Ecto neural progenitor cell (in vitro differentiated cells): ENCODE data around the gene MAGEF1.
A peak's percentile ranks its signal among the peaks of the same experiment; 100 is the strongest.

Experiments
- DNase-seq: peaks from one replicate; pipeline ENCODE4 v3.0.0-alpha.2; 2018; ENCODE audit warnings: low spot score

MAGEF1 gene

GRCh38 chr3:184711493-184712247 lies at the start of gene MAGEF1:
Gene MAGEF1 (minus strand): TSS chr3:184712064. CDS start chr3:184711821, 243 bp downstream.
- DNase-seq, result peak; percentile 94

GRCh38 chr3:184761075-184761841 lies 49.4 kb upstream of the MAGEF1 start:
- DNase-seq, result no peak

- DNase-seq, result no peak
Observed at GRCh38 chr3:184760337-184761074, 48.6 kb upstream of the MAGEF1 start.

GRCh38 chr3:184759666-184760200 lies 47.9 kb upstream of the MAGEF1 start:
- DNase-seq, result no peak

GRCh38 chr3:184758056-184758455 lies 46.2 kb upstream of the MAGEF1 start:
- DNase-seq, result no peak

- DNase-seq, result no peak
Observed at GRCh38 chr3:184757022-184757651, 45.3 kb upstream of the MAGEF1 start.

GRCh38 chr3:184756151-184757021 lies 44.5 kb upstream of the MAGEF1 start:
- DNase-seq, result no peak

- no peak for DNase-seq
Observed at GRCh38 chr3:184755315-184755731, 43.5 kb upstream of the MAGEF1 start.

- no peak for DNase-seq
Observed at GRCh38 chr3:184752361-184752760, 40.5 kb upstream of the MAGEF1 start.

GRCh38 chr3:184751204-184752040 lies 39.6 kb upstream of the MAGEF1 start:
- no peak for DNase-seq

- no peak for DNase-seq
Observed at GRCh38 chr3:184750349-184751083, 38.7 kb upstream of the MAGEF1 start.

GRCh38 chr3:184749168-184749744 lies 37.4 kb upstream of the MAGEF1 start:
- DNase-seq, result no peak

- DNase-seq, result no peak
Observed at GRCh38 chr3:184748219-184749135, 36.6 kb upstream of the MAGEF1 start.

GRCh38 chr3:184746131-184747120 lies 34.6 kb upstream of the MAGEF1 start:
- DNase-seq, result no peak

GRCh38 chr3:184745526-184745925 lies 33.7 kb upstream of the MAGEF1 start:
- DNase-seq, result no peak

- no peak for DNase-seq
Observed at GRCh38 chr3:184743248-184743647, 31.4 kb upstream of the MAGEF1 start.
